ENCODE data around the gene C11orf21.

DNA sequence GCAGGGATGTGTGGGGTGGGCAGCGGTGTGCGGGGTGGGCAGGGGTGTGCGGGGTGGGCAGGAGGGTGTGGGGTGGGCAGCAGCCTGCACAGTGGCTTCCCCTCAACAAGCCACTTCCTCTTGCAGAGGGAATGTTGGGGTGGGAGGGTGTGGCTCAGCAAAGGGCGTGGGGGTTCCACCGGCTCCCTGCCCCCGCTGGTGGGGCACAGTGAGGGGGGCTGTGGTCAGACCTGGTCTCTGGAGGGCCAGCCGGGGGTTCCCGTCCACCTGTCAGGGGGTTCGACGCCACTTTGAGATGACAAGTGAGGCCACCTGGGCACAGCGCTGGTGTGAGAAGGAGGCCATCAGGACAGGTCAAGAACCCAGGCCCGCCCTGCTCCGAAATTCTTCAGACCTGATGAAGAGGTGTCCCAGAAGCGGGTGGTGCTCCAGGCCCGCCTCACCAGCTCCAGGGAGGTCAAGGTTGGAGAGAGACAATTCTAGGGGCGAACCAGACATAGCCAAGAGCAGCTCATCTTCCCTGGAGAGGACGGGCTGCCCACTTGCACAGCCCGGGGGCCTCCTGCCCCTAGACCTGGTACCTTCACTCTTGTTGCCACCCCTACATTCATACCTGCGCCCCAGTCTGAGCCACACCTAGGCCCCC, 1.3 kb downstream of the C11orf21 start:
- TF ChIP-seq ZNF274 (IDR thresholded peaks at IDR 0.05; ENCODE audit: insufficient read depth, insufficient read length) = no peak
- TF ChIP-seq POLR2A (IDR thresholded peaks at IDR 0.05; ENCODE audit: low read depth, low read length) = no peak
- TF ChIP-seq, protein P1, sequence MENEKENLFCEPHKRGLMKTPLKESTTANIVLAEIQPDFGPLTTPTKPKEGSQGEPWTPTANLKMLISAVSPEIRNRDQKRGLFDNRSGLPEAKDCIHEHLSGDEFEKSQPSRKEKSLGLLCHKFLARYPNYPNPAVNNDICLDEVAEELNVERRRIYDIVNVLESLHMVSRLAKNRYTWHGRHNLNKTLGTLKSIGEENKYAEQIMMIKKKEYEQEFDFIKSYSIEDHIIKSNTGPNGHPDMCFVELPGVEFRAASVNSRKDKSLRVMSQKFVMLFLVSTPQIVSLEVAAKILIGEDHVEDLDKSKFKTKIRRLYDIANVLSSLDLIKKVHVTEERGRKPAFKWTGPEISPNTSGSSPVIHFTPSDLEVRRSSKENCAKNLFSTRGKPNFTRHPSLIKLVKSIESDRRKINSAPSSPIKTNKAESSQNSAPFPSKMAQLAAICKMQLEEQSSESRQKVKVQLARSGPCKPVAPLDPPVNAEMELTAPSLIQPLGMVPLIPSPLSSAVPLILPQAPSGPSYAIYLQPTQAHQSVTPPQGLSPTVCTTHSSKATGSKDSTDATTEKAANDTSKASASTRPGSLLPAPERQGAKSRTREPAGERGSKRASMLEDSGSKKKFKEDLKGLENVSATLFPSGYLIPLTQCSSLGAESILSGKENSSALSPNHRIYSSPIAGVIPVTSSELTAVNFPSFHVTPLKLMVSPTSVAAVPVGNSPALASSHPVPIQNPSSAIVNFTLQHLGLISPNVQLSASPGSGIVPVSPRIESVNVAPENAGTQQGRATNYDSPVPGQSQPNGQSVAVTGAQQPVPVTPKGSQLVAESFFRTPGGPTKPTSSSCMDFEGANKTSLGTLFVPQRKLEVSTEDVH (IDR thresholded peaks at IDR 0.05; ENCODE audit: low read depth, partially characterized antibody) = no peak
